DMS 273 (cell line): Measurements from ENCODE around the gene PDE11A.
A peak's percentile ranks its signal among the peaks of the same experiment; 100 is the strongest.

ENCODE experiments used
- DNase-seq: peaks from one replicate; lab custom pipeline; 2025; ENCODE audit not compliant: unreplicated experiment; lab: John Stamatoyannopoulos, UW

PDE11A gene

GRCh38 chr2:177730363-177730762, 342.2 kb downstream of the PDE11A start:
- DNase-seq, result no peak

GRCh38 chr2:177728920-177729319, 343.7 kb downstream of the PDE11A start:
- no peak for DNase-seq

- peak; percentile 7 for DNase-seq
These were observed 344.2 kb downstream of the PDE11A start for GRCh38 chr2:177728399-177728765.

GRCh38 chr2:177727577-177728398, 344.8 kb downstream of the PDE11A start:
- no peak for DNase-seq

- DNase-seq, result no peak
These were observed 345.6 kb downstream of the PDE11A start for GRCh38 chr2:177726931-177727348.

- DNase-seq, result peak; percentile 82
These were observed 347.9 kb downstream of the PDE11A start for GRCh38 chr2:177724398-177725287.

- DNase-seq, result no peak
These were observed 349.3 kb downstream of the PDE11A start for GRCh38 chr2:177723235-177723634.

GRCh38 chr2:177721818-177722567, 350.6 kb downstream of the PDE11A start:
- DNase-seq, result no peak

GRCh38 chr2:177721087-177721486, 351.5 kb downstream of the PDE11A start:
- DNase-seq, result no peak

GRCh38 chr2:177717831-177718618, 354.6 kb downstream of the PDE11A start:
- peak; percentile 25 for DNase-seq

GRCh38 chr2:177716484-177716883, 356.1 kb downstream of the PDE11A start:
- no peak for DNase-seq

- no peak for DNase-seq
These were observed 356.8 kb downstream of the PDE11A start for GRCh38 chr2:177715771-177716170.

- DNase-seq, result no peak
These were observed 357.9 kb downstream of the PDE11A start for GRCh38 chr2:177714704-177715103.

- peak; percentile 26 for DNase-seq
These were observed 360.1 kb downstream of the PDE11A start for GRCh38 chr2:177712462-177712861.

GRCh38 chr2:177711483-177712265, 360.9 kb downstream of the PDE11A start:
- DNase-seq, result no peak

- DNase-seq, result no peak
These were observed 361.7 kb downstream of the PDE11A start for GRCh38 chr2:177710889-177711288.

- DNase-seq, result no peak
These were observed 362.6 kb downstream of the PDE11A start for GRCh38 chr2:177709986-177710401.

- peak; percentile 21 for DNase-seq
These were observed 363.7 kb downstream of the PDE11A start for GRCh38 chr2:177708660-177709444.

- DNase-seq, result no peak
These were observed 364.5 kb downstream of the PDE11A start for GRCh38 chr2:177708106-177708505.
